Measurements from ENCODE around the gene CMIP.
"Not testable (repeated sequence)": the region's sequence is repeated elsewhere in the genome, so short reads cannot be mapped to it uniquely, and the experiment has no call there.

CMIP gene

GRCh38 chr16:81520560-81521135 lies 76.0 kb downstream of the CMIP start:
- no peak for DNase-seq

DNA sequence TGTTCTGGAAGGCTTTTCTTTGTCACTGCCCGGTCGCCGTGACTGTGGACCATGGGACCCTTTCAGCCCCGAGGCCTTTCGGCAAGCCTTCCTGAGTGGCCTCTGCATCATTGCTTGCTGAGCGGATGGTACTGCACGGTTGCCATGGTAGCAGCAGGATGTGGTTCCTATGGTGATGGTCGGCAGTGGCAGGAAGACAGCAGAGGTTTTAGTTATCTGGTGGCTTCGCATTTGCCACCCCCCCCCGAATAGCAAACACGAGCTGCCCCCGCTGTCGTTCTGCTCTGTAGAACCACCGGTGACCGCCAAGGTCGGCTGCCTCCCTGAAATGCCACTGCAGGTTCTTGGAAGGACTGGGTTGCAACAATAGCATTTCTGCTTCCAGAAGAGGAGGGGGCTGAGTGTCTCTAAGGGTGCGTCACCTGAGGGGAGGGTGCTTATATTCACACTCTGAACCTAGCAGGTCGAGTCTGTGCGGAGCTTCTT lies 76.6 kb downstream of the CMIP start:
- no peak for DNase-seq

GRCh38 chr16:81522108-81522701 lies 77.6 kb downstream of the CMIP start:
- DNase-seq: no peak

DNA sequence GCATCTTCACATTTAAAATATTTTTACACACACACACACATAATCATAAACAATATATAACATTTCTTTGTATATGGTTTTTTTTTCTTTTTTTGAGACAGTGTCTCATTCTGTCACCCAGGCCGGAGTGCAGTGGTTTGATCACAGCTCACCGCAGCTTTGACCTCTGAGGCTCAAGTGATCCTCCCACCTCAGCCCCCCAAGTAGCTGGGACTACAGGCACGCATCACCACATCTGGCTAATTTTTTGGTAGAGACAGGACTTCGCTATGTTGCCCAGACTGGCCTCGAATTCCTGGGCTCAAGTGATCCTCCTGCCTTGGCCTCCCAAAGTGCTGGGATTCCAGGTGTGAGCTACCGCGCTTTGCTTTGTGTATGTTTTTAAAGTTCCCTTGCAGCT lies 78.2 kb downstream of the CMIP start:
- not testable (repeated sequence) for DNase-seq

- no peak for DNase-seq
These were observed 78.9 kb downstream of the CMIP start for GRCh38 chr16:81523387-81524115.

DNA sequence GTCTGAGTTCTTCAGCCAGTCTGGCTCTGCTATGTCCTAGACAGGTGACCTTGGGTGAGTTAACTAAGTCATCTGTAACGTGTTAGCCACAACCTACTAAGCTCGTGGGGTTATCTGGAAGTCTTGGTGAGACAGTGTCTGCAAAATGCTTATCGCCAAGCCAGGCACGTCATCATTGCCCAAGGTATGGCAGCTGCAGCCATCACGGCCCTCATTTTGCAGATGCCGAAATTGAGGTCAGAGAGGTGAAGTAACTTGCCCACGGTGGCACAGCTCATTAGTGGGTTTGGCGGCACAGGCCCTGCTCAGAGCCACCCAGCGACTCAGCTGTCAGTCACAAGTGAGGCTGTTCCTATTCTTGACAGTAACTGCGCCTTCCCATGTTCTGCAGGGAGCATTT lies 79.8 kb downstream of the CMIP start:
- DNase-seq: no peak

DNA sequence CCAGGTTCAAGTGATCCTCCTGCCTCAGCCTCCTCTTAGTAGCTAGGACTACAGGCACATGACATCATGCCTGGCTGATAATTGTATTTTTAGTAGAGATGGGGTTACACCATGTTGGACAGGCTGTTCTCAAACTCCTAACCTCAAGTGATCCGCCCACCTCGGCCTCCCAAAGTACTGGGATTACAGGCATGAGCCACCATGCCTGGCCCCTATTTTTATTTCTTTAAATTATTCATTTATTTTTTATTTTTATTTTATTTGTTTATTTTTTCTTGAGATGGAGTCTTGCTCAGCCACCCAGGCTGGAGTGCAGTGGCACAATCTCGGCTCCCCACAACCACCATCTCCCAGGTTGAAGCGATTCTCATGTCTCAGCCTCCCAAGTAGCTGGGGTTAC lies 80.3 kb downstream of the CMIP start:
- not testable (repeated sequence) for DNase-seq

- DNase-seq: no peak
These were observed 81.6 kb downstream of the CMIP start for GRCh38 chr16:81526199-81526598.

- no peak for DNase-seq
These were observed 82.3 kb downstream of the CMIP start for GRCh38 chr16:81526935-81527334.

DNA sequence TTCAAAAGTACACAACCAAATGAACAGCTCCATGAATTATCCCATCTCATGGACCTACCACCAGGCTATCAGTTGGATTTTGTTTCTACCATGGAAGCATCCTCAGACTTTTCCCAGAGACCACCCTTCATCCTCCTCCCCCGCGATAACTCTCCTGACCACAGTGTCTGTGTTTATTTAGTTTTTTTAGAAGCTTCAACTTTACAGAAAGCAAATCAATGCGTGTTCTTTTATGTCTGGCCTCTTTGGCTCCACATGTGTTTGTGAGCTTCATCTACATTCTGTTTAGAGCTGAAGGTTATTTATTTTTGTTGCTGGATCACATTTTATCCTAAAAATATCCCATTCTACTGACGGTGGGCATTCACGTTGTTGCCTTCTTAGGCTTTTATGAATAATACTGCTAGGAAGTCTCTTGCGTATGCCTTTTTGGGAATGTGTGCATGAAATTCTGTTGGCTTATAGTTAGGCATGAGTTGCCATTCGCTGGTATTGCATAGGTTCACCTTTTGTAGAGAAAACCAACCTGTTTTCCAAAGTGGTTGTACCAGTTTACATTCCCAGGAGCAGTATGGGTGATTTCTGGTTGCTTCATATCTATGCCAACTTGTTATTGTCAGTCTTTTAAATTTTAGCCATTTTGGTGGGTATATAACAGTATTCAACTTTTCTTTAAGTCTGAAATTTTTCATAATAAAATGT lies 83.0 kb downstream of the CMIP start:
- no peak for DNase-seq

- DNase-seq: no peak
These were observed 83.6 kb downstream of the CMIP start for GRCh38 chr16:81528256-81528655.

GRCh38 chr16:81530296-81530721 lies 85.7 kb downstream of the CMIP start:
- no peak for DNase-seq

DNA sequence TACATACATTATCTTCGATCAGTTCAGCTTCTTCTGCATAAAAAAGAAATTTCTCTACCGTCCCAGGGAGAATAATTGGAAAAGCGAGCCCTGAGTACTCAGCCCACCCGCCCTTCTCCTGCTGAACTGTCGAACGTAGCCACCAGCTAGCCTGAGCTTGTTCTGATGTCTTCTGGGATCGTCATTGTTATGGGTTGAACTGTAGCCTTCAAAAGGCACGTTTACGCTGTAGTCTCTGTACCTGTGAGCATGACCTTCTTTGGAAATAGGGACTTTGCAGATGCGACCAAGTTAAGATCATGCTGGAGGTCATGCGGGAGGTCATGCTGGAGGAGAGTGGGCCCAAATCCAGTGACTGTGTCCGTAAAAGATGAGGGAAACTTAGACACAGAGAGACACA lies 86.2 kb downstream of the CMIP start:
- no peak for DNase-seq

DNA sequence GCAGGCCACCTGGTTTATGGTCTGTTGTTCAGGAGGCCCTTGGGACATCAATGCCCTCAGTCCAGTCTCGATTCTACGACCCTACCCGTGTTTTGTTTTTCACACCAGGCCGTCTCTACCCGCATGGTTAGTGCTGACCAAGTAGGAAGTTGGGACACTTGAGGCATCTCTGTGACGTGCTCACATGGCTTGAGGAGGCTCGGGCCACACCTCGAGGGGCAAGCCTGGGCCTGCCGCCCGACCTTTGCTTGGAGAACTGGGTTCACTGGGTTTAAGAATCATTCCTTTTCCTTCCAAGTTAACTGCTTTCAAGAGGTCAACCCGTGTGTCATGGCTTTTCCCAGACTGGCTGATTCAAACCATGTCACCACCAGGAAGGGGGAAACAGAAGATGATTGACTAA lies 86.8 kb downstream of the CMIP start:
- no peak for DNase-seq

GRCh38 chr16:81532491-81533174 lies 88.0 kb downstream of the CMIP start:
- no peak for DNase-seq

GRCh38 chr16:81533175-81533507 lies 88.5 kb downstream of the CMIP start:
- no peak for DNase-seq

GRCh38 chr16:81535679-81536360 lies 91.2 kb downstream of the CMIP start:
- DNase-seq: no peak

DNA sequence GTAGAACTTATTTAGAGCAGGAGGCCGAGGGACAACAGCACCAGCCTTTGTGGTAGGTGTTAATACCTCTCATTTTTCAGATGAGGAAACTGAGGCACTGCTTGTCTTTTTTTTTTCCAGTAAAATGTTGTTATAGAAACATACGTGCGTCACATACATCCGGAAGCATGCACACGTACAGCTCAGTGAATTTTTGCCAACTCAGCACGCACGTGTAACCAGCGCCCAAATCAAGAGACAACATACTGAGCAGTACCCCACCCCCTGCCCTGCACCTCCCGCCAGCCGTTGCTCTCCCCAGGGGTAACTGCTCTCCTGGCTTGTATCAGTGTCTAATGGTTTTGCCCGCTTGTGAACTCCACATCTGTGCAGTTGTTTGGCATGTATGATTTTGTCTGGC lies 92.0 kb downstream of the CMIP start:
- DNase-seq: no peak

GRCh38 chr16:81537721-81538561 lies 93.3 kb downstream of the CMIP start:
- DNase-seq: no peak

DNA sequence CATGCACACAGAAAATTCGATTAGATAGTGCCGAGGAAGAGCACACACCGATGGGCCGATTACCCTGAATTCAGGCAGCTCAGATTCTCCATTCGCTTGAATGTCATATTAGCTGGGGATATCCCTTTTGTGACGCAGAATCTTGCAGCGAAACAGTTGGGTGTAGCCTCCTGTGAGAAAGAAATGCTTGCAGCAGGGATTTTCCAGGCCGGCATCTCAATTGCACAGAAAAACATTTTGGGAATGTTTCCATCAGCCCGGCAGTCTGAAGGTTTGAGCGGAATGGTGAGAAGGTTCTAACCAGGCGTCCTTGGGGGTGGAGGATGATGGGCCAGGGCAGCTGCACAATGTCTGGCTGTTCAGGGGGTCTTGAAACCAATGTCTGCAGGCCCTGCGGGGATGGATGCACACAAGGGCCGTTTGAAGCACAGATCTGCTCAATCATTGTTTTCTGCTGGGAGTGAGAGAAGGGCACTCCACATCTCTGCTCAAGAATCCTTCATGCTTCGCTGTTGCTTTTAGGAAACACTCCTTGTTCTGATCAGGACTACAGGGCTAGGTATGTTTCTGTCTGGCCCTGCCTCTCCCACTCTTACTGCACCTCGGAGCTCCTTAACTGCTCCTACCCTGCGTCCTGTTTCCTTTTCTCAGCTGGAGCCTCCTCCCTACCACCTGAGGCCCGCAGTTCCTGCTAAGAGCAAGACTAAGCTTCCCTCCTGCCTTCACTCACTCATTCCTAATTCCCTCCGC lies 94.6 kb downstream of the CMIP start:
- DNase-seq: no peak

All from NCI-H1694 (cell line).